Measurements from ENCODE around the gene HDAC4. TPM values are rescaled to one million over a fixed set of nuclear protein-coding genes. Genes with fewer than 3 reads are reported as not detected.
"Not testable (repeated sequence)": the region's sequence is repeated elsewhere in the genome, so short reads cannot be mapped to it uniquely, and the experiment has no call there.

The HDAC4 gene
- total and polyA plus RNA-seq, 2 of the 8 experiments (the other 6 are each of a cell fraction or from before 2014, with no cell fraction given) = 15.4 to 31.5 TPM

- H3K4ac ChIP-seq (replicated peaks; ENCODE audit: insufficient read length, low read depth, low read length); H2BK5ac ChIP-seq (ENCODE audit: low read depth, low read length); H3K27me3 ChIP-seq (replicated peaks in 1 of 4; ENCODE audit: control insufficient read depth in 3 of 4, extremely low read depth in 1 of 4, insufficient read depth in 3 of 4, low read length in 3 of 4); H3K23me2 ChIP-seq (ENCODE audit: low read depth, low read length); H2BK20ac ChIP-seq (ENCODE audit: low read length); H4K91ac ChIP-seq (replicated peaks; ENCODE audit: insufficient read length, low read length); H3K23ac ChIP-seq (ENCODE audit: insufficient read length); H2AFZ ChIP-seq (ENCODE audit: low read length); FAIRE-seq; H3K14ac ChIP-seq (ENCODE audit: insufficient read length); H3K4me1 ChIP-seq (replicated peaks in 1 of 4; ENCODE audit: control insufficient read depth in 3 of 4, insufficient read depth in 4 of 4, low read length in 3 of 4); H2AK5ac ChIP-seq (ENCODE audit: low read depth, low read length); H3K9me3 ChIP-seq (ENCODE audit: insufficient read depth in 2 of 2, low read depth in 1 of 2, low read length in 1 of 2); H3K56ac ChIP-seq (replicated peaks; ENCODE audit: insufficient read length, low read depth, low read length); H2BK15ac ChIP-seq (ENCODE audit: low read length); H3K36me3 ChIP-seq (ENCODE audit: control insufficient read depth in 2 of 4, insufficient read depth in 4 of 4, low read length in 3 of 4); POLR2A ChIA-PET (ENCODE audit: partially characterized antibody); H3K18ac ChIP-seq (ENCODE audit: extremely low read depth, low read length); H3K9ac ChIP-seq (replicated peaks in 1 of 4; ENCODE audit: extremely low read depth in 1 of 4, low read depth in 3 of 4, low read length in 3 of 4); H3K27ac ChIP-seq (ENCODE audit: low read depth, low read length); H3K4me2 ChIP-seq (ENCODE audit: insufficient read depth in 1 of 2, low read depth in 2 of 2, low read length in 2 of 2); H2BK12ac ChIP-seq (ENCODE audit: low read depth, low read length); H3K4me3 ChIP-seq (ENCODE audit: extremely low read depth in 1 of 4, insufficient read depth in 2 of 4, low read depth in 3 of 4, low read length in 4 of 4); H2BK120ac ChIP-seq (replicated peaks; ENCODE audit: low read depth, low read length); H4K5ac ChIP-seq (ENCODE audit: insufficient read length, low read depth, low read length); H4K8ac ChIP-seq (ENCODE audit: extremely low read depth, insufficient read depth, low read length); DNase-seq (ENCODE audit: low read depth in 1 of 2, low spot score in 2 of 2): not testable (repeated sequence)
- peaks cover 3 to 59% of the 10 kb centered on the region in 2 experiments; a peak in 3 of 4 replicates for H3K79me2 ChIP-seq (ENCODE audit: control insufficient read depth in 1 of 2, insufficient read depth in 2 of 2, low read length in 2 of 2)
- CTCF ChIA-PET (ENCODE audit: partially characterized antibody) = interaction anchor here (1.2 kb wide), 1 partner anchor 14 kb away, joined by 3 read pairs; no protein-coding TSS in a partner anchor
- WGBS, 2 experiments (ENCODE audit: extremely low coverage in 1 of 2, insufficient coverage in 1 of 2, insufficient read length in 1 of 2, insufficient replicate concordance in 2 of 2, low coverage in 1 of 2, low lambda C conversion rate in 2 of 2, missing lambda C conversion rate in 1 of 2) = 94% methylated on average over 14 of the region's 14 CpGs; no CpG with 5 or more reads in 1 of the 2 experiments
- H4K20me1 ChIP-seq (replicated peaks in 1 of 2; ENCODE audit: control insufficient read depth in 1 of 2, insufficient read depth in 2 of 2, low read length in 2 of 2) = peaks cover 13% of the 10 kb centered on the region in 2 experiments
- peaks cover 23% of the 10 kb centered on the region for H3K79me1 ChIP-seq (ENCODE audit: low read depth, low read length)
Observed at GRCh38 chr2:239280296-239281017, 120.4 kb downstream of the HDAC4 start.

Data from H1 (cell line).